GM06990 (cell line): ENCODE results near the gene ANKMY1.

ENCODE experiments used
- DNase-seq: peaks from one replicate; pipeline ENCODE4 v3.0.0-alpha.2; 2011; ENCODE audit not compliant: insufficient read length; ENCODE audit errors: extremely low read depth
- H3K27me3 ChIP-seq: replicated peaks from 2 replicates; pipeline ENCODE4 v1.6.0; 2011; ENCODE audit warnings: low read length; ENCODE audit not compliant: control insufficient read depth, insufficient read depth
- H3K36me3 ChIP-seq: 2 replicates; pipeline ENCODE4 v1.5.1; 2011; ENCODE audit warnings: low read length; ENCODE audit not compliant: control insufficient read depth, insufficient read depth
- H3K4me3 ChIP-seq: replicated peaks from 2 replicates; pipeline ENCODE4 v1.5.1; 2011; ENCODE audit warnings: low read depth, mild to moderate bottlenecking, control low read depth, low read length
- CTCF ChIP-seq: IDR thresholded peaks from 2 replicates; pipeline ENCODE4 v1.5.1; 2011; ENCODE audit warnings: low read length, control low read depth, mild to moderate bottlenecking, inconsistent platforms; ENCODE audit not compliant: insufficient read depth, poor library complexity, severe bottlenecking

The ANKMY1 gene

GRCh38 chr2:240531038-240531437, 26.8 kb downstream of the ANKMY1 start:
- H3K27me3 ChIP-seq: no peaks in the 10 kb centered on the region
- no peak overlapping the region for H3K4me3 ChIP-seq
- no peak for DNase-seq

GRCh38 chr2:240530181-240530580, 27.6 kb downstream of the ANKMY1 start:
- Histone ChIP-seq H3K4me3 (no peak overlapping the region), H3K27me3 (no peaks in the 10 kb centered on the region), H3K36me3 (peaks cover 3% of the 10 kb centered on the region)
- DNase-seq: no peak
- TF ChIP-seq CTCF: no peak

More at GRCh38 chr2:240531038-240531437, 26.8 kb downstream of the ANKMY1 start:
- H3K36me3 ChIP-seq: peaks cover under 1% of the 10 kb centered on the region; the same call in 1 of the 2 replicates
- no peak for TF ChIP-seq CTCF

GRCh38 chr2:240529344-240529999, 28.3 kb downstream of the ANKMY1 start:
- no peak for DNase-seq
- H3K4me3 ChIP-seq: no peak overlapping the region
- peaks cover 3% of the 10 kb centered on the region for H3K36me3 ChIP-seq
- TF ChIP-seq CTCF: no peak
- H3K27me3 ChIP-seq: no peaks in the 10 kb centered on the region

GRCh38 chr2:240528406-240529040, 29.3 kb downstream of the ANKMY1 start:
- no peak for DNase-seq
- no peak overlapping the region for H3K4me3 ChIP-seq
- no peaks in the 10 kb centered on the region for H3K27me3 ChIP-seq
- no peak for TF ChIP-seq CTCF
- peaks cover 7% of the 10 kb centered on the region for H3K36me3 ChIP-seq

- Histone ChIP-seq H3K36me3 (peaks cover 13% of the 10 kb centered on the region), H3K4me3 (no peak overlapping the region)
- no peak for TF ChIP-seq CTCF
These were observed 30.5 kb downstream of the ANKMY1 start for GRCh38 chr2:240527153-240527750.

More at GRCh38 chr2:240527153-240527750, 30.5 kb downstream of the ANKMY1 start:
- no peaks in the 10 kb centered on the region for H3K27me3 ChIP-seq
- no peak for DNase-seq
